ENCODE results near the gene TOPORS.

The TOPORS gene

GRCh38 chr9:32501868-32502267 lies 50.5 kb downstream of the TOPORS start:
- no peak for DNase-seq

- no peak for DNase-seq
Measured at GRCh38 chr9:32500768-32501167, 51.6 kb downstream of the TOPORS start.

DNA sequence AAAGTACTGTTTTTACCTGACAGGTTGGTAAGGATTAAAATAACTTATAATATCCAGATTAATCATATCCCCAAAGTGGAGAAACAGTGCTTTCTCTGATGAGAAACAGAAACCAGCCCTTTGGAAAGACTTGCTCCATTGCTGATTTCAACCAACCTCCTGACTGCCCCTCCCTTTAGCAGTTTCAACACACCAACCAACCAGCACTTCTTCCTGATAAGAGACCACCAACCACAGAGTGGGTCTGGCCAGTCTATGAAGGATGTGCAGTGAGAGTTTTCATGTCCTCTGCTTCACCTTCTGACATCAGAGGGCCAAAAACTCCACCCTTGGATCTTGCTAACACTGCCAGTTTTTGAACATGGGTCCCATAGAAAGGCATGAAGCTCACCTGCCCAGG lies 54.5 kb downstream of the TOPORS start:
- DNase-seq = no peak

GRCh38 chr9:32490601-32491000 lies 61.8 kb downstream of the TOPORS start:
- no peak for DNase-seq
